ENCODE data around the gene CACNA1A. TPM values are rescaled to one million over a fixed set of nuclear protein-coding genes. Genes with fewer than 3 reads are reported as not detected.

The CACNA1A gene
- 0.04 to 0.19 TPM (median 0.08 TPM) in 4 of 5 replicates, not detected in the other for total RNA-seq (2022; extraction: Qiagen RNA extraction)

GRCh38 chr19:13506471-13506820 is at the start of gene CACNA1A:
Gene CACNA1A, minus strand, starts transcription at chr19:13506479. Its CDS starts 255 bp downstream, at chr19:13506224.

Measured in A549 treated with Mapracorat at 1 μM for 4 hours (cell line).